GM21717 (cell line): ENCODE measurements around the gene ZCWPW1.
"Not testable (repeated sequence)": the region's sequence is repeated elsewhere in the genome, so short reads cannot be mapped to it uniquely, and the experiment has no call there.

ENCODE experiments used
- ATAC-seq: cut with Tn5 transposase; IDR thresholded peaks from one replicate; pipeline ENCODE4 v1.9.1; 2021; ENCODE audit warnings: mild to moderate bottlenecking, moderate library complexity; ENCODE audit not compliant: unreplicated experiment

The ZCWPW1 gene

GRCh38 chr7:100374601-100375000 is 53.9 kb downstream of the ZCWPW1 start:
- ATAC-seq: no peak

GRCh38 chr7:100373870-100374598 is 54.5 kb downstream of the ZCWPW1 start:
- ATAC-seq: not testable (repeated sequence)

- no peak for ATAC-seq
Measured at GRCh38 chr7:100373261-100373831, 55.2 kb downstream of the ZCWPW1 start, which contains the start of gene PILRA. TSS of gene PILRA (plus strand) at chr7:100373487. CDS start at chr7:100373657, 170 bp downstream.

GRCh38 chr7:100372694-100373093 is 55.8 kb downstream of the ZCWPW1 start:
- ATAC-seq: no peak

- no peak for ATAC-seq
Measured at GRCh38 chr7:100372256-100372655, 56.2 kb downstream of the ZCWPW1 start.

GRCh38 chr7:100371561-100372171 is 56.8 kb downstream of the ZCWPW1 start:
- no peak for ATAC-seq

GRCh38 chr7:100370746-100371145 is 57.8 kb downstream of the ZCWPW1 start:
- no peak for ATAC-seq

- no peak for ATAC-seq
Measured at GRCh38 chr7:100370303-100370702, 58.2 kb downstream of the ZCWPW1 start.

- ATAC-seq: peak; percentile 41
Measured at GRCh38 chr7:100369105-100369504, 59.4 kb downstream of the ZCWPW1 start.

GRCh38 chr7:100367676-100368613 is 60.6 kb downstream of the ZCWPW1 start:
- no peak for ATAC-seq

GRCh38 chr7:100367251-100367620 is 61.3 kb downstream of the ZCWPW1 start:
- no peak for ATAC-seq

- no peak for ATAC-seq
Measured at GRCh38 chr7:100366411-100367250, 61.9 kb downstream of the ZCWPW1 start.

- ATAC-seq: not testable (repeated sequence)
Measured at GRCh38 chr7:100365998-100366367, 62.5 kb downstream of the ZCWPW1 start.

- no peak for ATAC-seq
Measured at GRCh38 chr7:100364480-100364879, 64.0 kb downstream of the ZCWPW1 start.

GRCh38 chr7:100363797-100364196 is 64.7 kb downstream of the ZCWPW1 start:
- ATAC-seq: not testable (repeated sequence)

GRCh38 chr7:100363098-100363497 is 65.4 kb downstream of the ZCWPW1 start:
- ATAC-seq: no peak

- no peak for ATAC-seq
Measured at GRCh38 chr7:100360135-100360854, 68.2 kb downstream of the ZCWPW1 start.

- ATAC-seq: no peak
Measured at GRCh38 chr7:100358857-100359212, 69.7 kb downstream of the ZCWPW1 start.

- no peak for ATAC-seq
Measured at GRCh38 chr7:100358027-100358856, 70.3 kb downstream of the ZCWPW1 start, which contains the start of gene PILRB. TSS of gene PILRB (plus strand) at chr7:100358117. CDS start at chr7:100358303, 186 bp downstream.
